IMR-90 (cell line): Measurements from ENCODE around the gene CDH12. TPM values are rescaled to one million over a fixed set of nuclear protein-coding genes. Genes with fewer than 3 reads are reported as not detected.
"Not testable (repeated sequence)": the region's sequence is repeated elsewhere in the genome, so short reads cannot be mapped to it uniquely, and the experiment has no call there.

Experiments
- ATAC-seq: fragments of 200-7000 bp; cut with Tn5 transposase; 2 replicates; pipeline ENCODE4 v1.9.1; 2020; ENCODE audit warnings: low read depth, mild to moderate bottlenecking, moderate library complexity
- BruUV-seq: library from RNA; stranded (reverse); fragments of 400-500 nt; replicated peaks from 2 replicates; lab custom pipeline; 2021; lab: Mats Ljungman, UMichigan
- CTCF ChIA-PET: fragments of 300-600 bp; formaldehyde crosslinking; extraction: SDS; loops from one replicate; lab custom pipeline; 2021; ENCODE audit warnings: antibody characterized with exemption; lab: Yijun Ruan, JAX
- POLR2A ChIA-PET: fragments of 300-600 bp; sonication (Branson Sonifier 250); formaldehyde crosslinking; loops from one replicate; lab custom pipeline; 2022; ENCODE audit warnings: antibody characterized with exemption; ENCODE audit not compliant: unreplicated experiment; lab: Charles Lee
- DNase-seq: peaks from one replicate; pipeline ENCODE4 v3.0.0; 2013
- H2AFZ ChIP-seq: replicated peaks from 2 replicates; pipeline ENCODE3; 2013; ENCODE audit warnings: low read length, mild to moderate bottlenecking; ENCODE audit not compliant: poor library complexity
- H2AK5ac ChIP-seq: 2 replicates; pipeline ENCODE4 v1.6.1; 2013; ENCODE audit warnings: low read depth, low read length, inconsistent platforms
- H2AK9ac ChIP-seq: replicated peaks from 2 replicates; pipeline ENCODE3; 2013; ENCODE audit warnings: mild to moderate bottlenecking, low read depth, low read length, moderate library complexity; ENCODE audit not compliant: poor library complexity
- H2BK120ac ChIP-seq: 2 replicates; pipeline ENCODE4 v1.6.1; 2013; ENCODE audit warnings: low read depth, low read length, inconsistent platforms
- H2BK15ac ChIP-seq: 3 replicates; pipeline ENCODE4 v1.6.1; 2013; ENCODE audit warnings: low read depth, low read length, inconsistent platforms
- H2BK20ac ChIP-seq: 2 replicates; pipeline ENCODE4 v1.6.1; 2013; ENCODE audit warnings: low read depth, mild to moderate bottlenecking, inconsistent platforms, low read length, moderate library complexity
- H2BK5ac ChIP-seq: 2 replicates; pipeline ENCODE4 v1.6.1; 2013; ENCODE audit warnings: mild to moderate bottlenecking, low read depth, low read length, inconsistent platforms; ENCODE audit not compliant: poor library complexity, severe bottlenecking
- H3K14ac ChIP-seq: replicated peaks from 2 replicates; pipeline ENCODE4 v1.6.1; 2013; ENCODE audit warnings: low read depth, low read length, inconsistent platforms
- H3K18ac ChIP-seq: 2 replicates; pipeline ENCODE4 v1.6.1; 2013; ENCODE audit warnings: low read depth, low read length, control low read depth
- H3K23ac ChIP-seq: 2 replicates; pipeline ENCODE4 v1.6.1; 2013; ENCODE audit warnings: low read depth, low read length, inconsistent platforms
- H3K27ac ChIP-seq: 2 replicates; pipeline ENCODE4 v1.5.1; 2013; ENCODE audit warnings: mild to moderate bottlenecking, control low read depth, low read length; ENCODE audit not compliant: insufficient read depth
- H3K27me3 ChIP-seq: 2 replicates; pipeline ENCODE4 v1.6.1; 2013; ENCODE audit warnings: low read length; ENCODE audit not compliant: control insufficient read depth, insufficient read depth
- H3K36me3 ChIP-seq: 2 replicates; pipeline ENCODE4 v1.6.1; 2013; ENCODE audit warnings: low read length, mixed read lengths; ENCODE audit not compliant: control insufficient read depth, insufficient read depth
- H3K4ac ChIP-seq: 2 replicates; pipeline ENCODE4 v1.6.1; 2013; ENCODE audit warnings: low read depth, low read length, inconsistent platforms
- H3K4me1 ChIP-seq: 2 replicates; pipeline ENCODE4 v1.6.1; 2013; ENCODE audit warnings: low read length, mixed read lengths; ENCODE audit not compliant: control insufficient read depth, insufficient read depth
- H3K4me2 ChIP-seq: 2 replicates; pipeline ENCODE4 v1.6.1; 2013; ENCODE audit warnings: low read depth, mild to moderate bottlenecking, control low read depth, low read length, moderate library complexity
- H3K4me3 ChIP-seq: 2 replicates; pipeline ENCODE4 v1.5.1; 2013; ENCODE audit warnings: low read depth, mild to moderate bottlenecking, control low read depth, low read length, moderate library complexity; ENCODE audit not compliant: insufficient read depth
- H3K56ac ChIP-seq: 2 replicates; pipeline ENCODE4 v1.6.1; 2013; ENCODE audit warnings: low read length, inconsistent platforms; ENCODE audit not compliant: insufficient read depth; ENCODE audit errors: extremely low read depth
- H3K79me1 ChIP-seq, 2 experiments: 2 replicates each; pipeline ENCODE4 v1.6.1; 2013; ENCODE audit warnings: low read length in 2 of 2, inconsistent platforms in 1 of 2, low read depth in 1 of 2
- H3K9ac ChIP-seq: 2 replicates; pipeline ENCODE4 v1.6.1; 2013; ENCODE audit warnings: low read depth, low read length, control low read depth
- H3K9me1 ChIP-seq: 2 replicates; pipeline ENCODE4 v1.6.1; 2013; ENCODE audit warnings: low read length, inconsistent platforms; ENCODE audit not compliant: insufficient read depth
- H3K9me3 ChIP-seq: 2 replicates; pipeline ENCODE4 v1.6.1; 2013; ENCODE audit warnings: low read length; ENCODE audit not compliant: control insufficient read depth, insufficient read depth
- H4K20me1 ChIP-seq: 2 replicates; pipeline ENCODE4 v1.6.1; 2013; ENCODE audit warnings: low read length, inconsistent platforms; ENCODE audit not compliant: insufficient read depth
- H4K5ac ChIP-seq: 2 replicates; pipeline ENCODE4 v1.6.1; 2013; ENCODE audit warnings: mild to moderate bottlenecking, low read depth, low read length, control low read depth
- H4K8ac ChIP-seq, 2 experiments: 2 replicates each; pipeline ENCODE4 v1.6.1; 2013; ENCODE audit warnings: low read depth in 2 of 2, low read length in 2 of 2, control low read depth in 1 of 2, inconsistent platforms in 1 of 2
- H4K91ac ChIP-seq: 2 replicates; pipeline ENCODE4 v1.6.1; 2013; ENCODE audit warnings: low read depth, low read length, inconsistent platforms; ENCODE audit not compliant: insufficient read depth
- WGBS, 2 experiments: methylation state at CpG; one replicate each; pipeline versions ENCODE4 v1.1.5 to v1.1.7; 2013; ENCODE audit warnings: missing lambda C conversion rate in 2 of 2; ENCODE audit not compliant: insufficient read length in 1 of 2; ENCODE audit errors: extremely low coverage in 2 of 2; 5-methylcytosine and 5-hydroxymethylcytosine counted together
- dilution Hi-C: fragments of 300-500 bp; cut with HindIII; formaldehyde crosslinking; loops from one replicate; pipeline ENCODE4 v1.14.3; 2018; ENCODE audit warnings: low sequenced_read_pairs; ENCODE audit not compliant: unreplicated experiment
- in situ Hi-C: fragments of 300-500 bp; cut with MboI; formaldehyde crosslinking; loops from 3 replicates; pipeline ENCODE4 v1.14.3; 2019; ENCODE audit warnings: low sequenced_read_pairs, inconsistent platforms, mixed read lengths
- intact Hi-C: fragments of 100-400 bp; cut with micrococcal nuclease; formaldehyde crosslinking; loops from 2 replicates; pipeline ENCODE4 v1.10.0; 2022
- polyA plus RNA-seq, 3 experiments: library from polyadenylated mRNA; depleted of rRNA; stranded (reverse); fragments of >200 nt; gene quantifications; 2 replicates each; pipeline ENCODE4 v1.2.3, GENCODE V29; 2012; ENCODE audit warnings: low replicate concordance in 1 of 3
- total RNA-seq: library from RNA; depleted of rRNA; stranded (reverse); fragments of >200 nt; gene quantifications from 2 replicates; pipeline ENCODE4 v1.2.3, GENCODE V29; 2012

The CDH12 gene
- total and polyA plus RNA-seq, 2 of the 4 experiments (the other 2 are of a cell fraction), result not detected

- H2AK5ac ChIP-seq, H3K4me3 ChIP-seq, POLR2A ChIA-PET, H3K4me1 ChIP-seq, H3K27me3 ChIP-seq, H2AFZ ChIP-seq, H2AK9ac ChIP-seq, BruUV-seq, H3K36me3 ChIP-seq, H3K23ac ChIP-seq, ATAC-seq, H4K91ac ChIP-seq, H3K14ac ChIP-seq, H3K18ac ChIP-seq, CTCF ChIA-PET, H3K9me3 ChIP-seq, H2BK20ac ChIP-seq, H3K9ac ChIP-seq, H2BK15ac ChIP-seq, H3K4ac ChIP-seq, H3K27ac ChIP-seq, intact Hi-C loops, H2BK5ac ChIP-seq, H3K56ac ChIP-seq, H3K9me1 ChIP-seq, H3K4me2 ChIP-seq, H4K5ac ChIP-seq, H2BK120ac ChIP-seq, DNase-seq, in situ Hi-C loops, H3K79me1 ChIP-seq, dilution Hi-C loops, H4K20me1 ChIP-seq, H4K8ac ChIP-seq: not testable (repeated sequence)
- no CpG with 5 or more reads among the region's 2 CpGs for WGBS, 2 experiments
Observed at GRCh38 chr5:22168704-22169103, 684.4 kb downstream of the CDH12 start.

GRCh38 chr5:22165931-22166330 lies 687.2 kb downstream of the CDH12 start:
- H3K27ac ChIP-seq, H3K14ac ChIP-seq, H3K4ac ChIP-seq, H3K9ac ChIP-seq, H4K5ac ChIP-seq, CTCF ChIA-PET, H4K91ac ChIP-seq, H3K23ac ChIP-seq, ATAC-seq, BruUV-seq, H3K56ac ChIP-seq, H3K4me1 ChIP-seq, H2BK120ac ChIP-seq, H3K4me3 ChIP-seq, intact Hi-C loops, H2BK20ac ChIP-seq, H4K8ac ChIP-seq, H2AK9ac ChIP-seq, H3K4me2 ChIP-seq, H4K20me1 ChIP-seq, dilution Hi-C loops, H3K18ac ChIP-seq, H3K9me1 ChIP-seq, H2AFZ ChIP-seq, POLR2A ChIA-PET, in situ Hi-C loops, H3K36me3 ChIP-seq, H2BK15ac ChIP-seq, DNase-seq, H3K9me3 ChIP-seq, H3K27me3 ChIP-seq, H3K79me1 ChIP-seq, H2AK5ac ChIP-seq, H2BK5ac ChIP-seq: not testable (repeated sequence)
- no CpG with 5 or more reads among the region's 2 CpGs for WGBS, 2 experiments
